MCF 10A (cell line): ENCODE data around the gene GPD1L. TPM values are rescaled to one million over a fixed set of nuclear protein-coding genes. Genes with fewer than 3 reads are reported as not detected.

ENCODE experiments used
- BruUV-seq: library from RNA; stranded (reverse); fragments of 400-500 nt; replicated peaks from 2 replicates; lab custom pipeline; 2021; lab: Mats Ljungman, UMichigan
- CTCF ChIA-PET: fragments of 300-600 bp; sonication (Branson Sonifier 250); formaldehyde crosslinking; extraction: SDS; loops from one replicate; lab custom pipeline; 2021; ENCODE audit warnings: antibody characterized with exemption, inconsistent platforms; lab: Yijun Ruan, JAX
- POLR2A ChIA-PET: fragments of 300-600, 350-650 bp; sonication (Branson Sonifier 250); formaldehyde crosslinking; extraction: SDS; loops from one replicate; lab custom pipeline; 2020; ENCODE audit warnings: antibody characterized with exemption, inconsistent platforms; lab: Yijun Ruan, JAX
- DNase-seq: peaks from one replicate; pipeline ENCODE4 v3.0.0-alpha.2; 2018; ENCODE audit not compliant: unreplicated experiment
- H3K27ac Mint-ChIP-seq: one replicate; pipeline ENCODE4 v1.8.0; 2022; ENCODE audit warnings: mild to moderate bottlenecking, low read depth, mixed read lengths; ENCODE audit not compliant: unreplicated experiment
- H3K27me3 Mint-ChIP-seq: one replicate; pipeline ENCODE4 v1.8.0; 2022; ENCODE audit warnings: mixed read lengths; ENCODE audit not compliant: insufficient read depth, unreplicated experiment
- H3K36me3 Mint-ChIP-seq: one replicate; pipeline ENCODE4 v1.8.0; 2022; ENCODE audit warnings: mild to moderate bottlenecking, moderate library complexity, mixed read lengths; ENCODE audit not compliant: insufficient read depth, unreplicated experiment
- H3K4me1 Mint-ChIP-seq: one replicate; pipeline ENCODE4 v1.8.0; 2022; ENCODE audit warnings: mixed read lengths; ENCODE audit not compliant: insufficient read depth, unreplicated experiment
- H3K4me3 Mint-ChIP-seq: one replicate; pipeline ENCODE4 v1.8.0; 2022; ENCODE audit warnings: mild to moderate bottlenecking, moderate library complexity, mixed read lengths; ENCODE audit not compliant: unreplicated experiment
- H3K9me3 Mint-ChIP-seq: one replicate; pipeline ENCODE4 v1.8.0; 2022; ENCODE audit warnings: mixed read lengths; ENCODE audit not compliant: unreplicated experiment
- intact Hi-C: fragments of 100-400 bp; cut with micrococcal nuclease; formaldehyde crosslinking; loops from 2 replicates; pipeline ENCODE4 v1.14.1; 2022
- total RNA-seq: library from RNA; stranded (reverse); gene quantifications from 2 replicates; pipeline ENCODE4 v1.2.3, GENCODE V29; 2022
- TF ChIP-seq, protein P1 (sequence below): fragments of 200-600 bp; IDR thresholded peaks from one replicate; pipeline ENCODE4 v1.8.0; 2022; ENCODE audit warnings: antibody characterized with exemption, mild to moderate bottlenecking; ENCODE audit not compliant: unreplicated experiment

Gene GPD1L
- total RNA-seq, 1 experiment from 2014 or later: 9.7 TPM

DNA sequence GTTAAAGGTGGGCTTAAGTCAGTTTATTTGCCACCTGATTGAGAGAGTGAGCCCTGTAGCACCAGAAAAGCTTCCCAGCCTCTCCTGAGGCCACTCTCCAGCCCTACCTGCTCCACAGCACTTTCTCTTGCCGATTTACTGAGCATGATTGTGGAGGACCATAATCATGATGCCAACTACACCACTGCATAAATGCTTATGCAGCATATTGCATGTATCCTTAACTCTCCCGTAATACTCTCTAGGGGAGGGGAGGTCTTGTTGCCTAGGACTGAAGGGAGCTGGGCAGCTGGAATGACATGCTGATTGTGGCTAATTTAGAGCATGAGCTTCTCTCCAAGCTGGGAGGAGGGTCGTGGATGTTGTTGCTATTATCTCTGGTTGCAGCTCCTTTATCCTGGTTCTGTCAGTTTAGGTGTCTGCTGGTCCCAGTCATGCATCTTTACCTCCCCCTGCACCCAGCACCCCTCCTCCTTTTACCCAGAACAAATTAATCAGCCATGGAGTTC lies 54.3 kb downstream of the GPD1L start:
- POLR2A ChIA-PET: no interaction called here
- CTCF ChIA-PET: interaction anchor here (0.6 to 1.2 kb wide), 4 partner anchors 10 to 610 kb away, joined by 3 to 4 read pairs (median 4); no protein-coding TSS in a partner anchor
- Mint-ChIP-seq H3K4me1 (no peaks in the 10 kb centered on the region), H3K9me3 (no peaks in the 10 kb centered on the region), H3K27ac (no peak overlapping the region), H3K27me3 (no peaks in the 10 kb centered on the region), H3K36me3 (peaks cover 6% of the 10 kb centered on the region), H3K4me3 (no peak overlapping the region)
- intact Hi-C loops: no loop called here
- no TSS peak for BruUV-seq
- DNase-seq: no peak
- TF ChIP-seq, protein P1, sequence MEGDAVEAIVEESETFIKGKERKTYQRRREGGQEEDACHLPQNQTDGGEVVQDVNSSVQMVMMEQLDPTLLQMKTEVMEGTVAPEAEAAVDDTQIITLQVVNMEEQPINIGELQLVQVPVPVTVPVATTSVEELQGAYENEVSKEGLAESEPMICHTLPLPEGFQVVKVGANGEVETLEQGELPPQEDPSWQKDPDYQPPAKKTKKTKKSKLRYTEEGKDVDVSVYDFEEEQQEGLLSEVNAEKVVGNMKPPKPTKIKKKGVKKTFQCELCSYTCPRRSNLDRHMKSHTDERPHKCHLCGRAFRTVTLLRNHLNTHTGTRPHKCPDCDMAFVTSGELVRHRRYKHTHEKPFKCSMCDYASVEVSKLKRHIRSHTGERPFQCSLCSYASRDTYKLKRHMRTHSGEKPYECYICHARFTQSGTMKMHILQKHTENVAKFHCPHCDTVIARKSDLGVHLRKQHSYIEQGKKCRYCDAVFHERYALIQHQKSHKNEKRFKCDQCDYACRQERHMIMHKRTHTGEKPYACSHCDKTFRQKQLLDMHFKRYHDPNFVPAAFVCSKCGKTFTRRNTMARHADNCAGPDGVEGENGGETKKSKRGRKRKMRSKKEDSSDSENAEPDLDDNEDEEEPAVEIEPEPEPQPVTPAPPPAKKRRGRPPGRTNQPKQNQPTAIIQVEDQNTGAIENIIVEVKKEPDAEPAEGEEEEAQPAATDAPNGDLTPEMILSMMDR: no peak

DNA sequence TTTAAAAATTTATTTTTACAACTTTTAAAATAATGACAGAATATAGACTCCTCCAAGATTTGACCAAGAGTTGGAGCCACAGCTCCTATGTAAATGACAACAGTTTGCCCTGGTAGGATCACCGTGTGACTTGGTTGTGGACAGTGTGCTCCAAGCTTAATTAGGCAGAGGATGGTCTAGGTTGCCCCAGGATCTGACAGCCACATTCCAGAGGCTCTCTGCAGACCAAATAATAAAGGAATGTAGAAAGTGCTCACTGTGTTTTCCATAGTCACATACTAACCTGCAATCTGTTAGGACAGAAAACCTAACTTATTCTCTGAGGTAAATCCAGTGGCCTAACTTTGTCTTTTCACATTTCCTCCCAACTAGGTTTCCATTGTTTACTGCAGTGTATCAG lies 59.0 kb downstream of the GPD1L start:
- Mint-ChIP-seq H3K36me3 (peaks cover 6% of the 10 kb centered on the region), H3K9me3 (no peaks in the 10 kb centered on the region), H3K4me1 (no peaks in the 10 kb centered on the region), H3K27me3 (no peaks in the 10 kb centered on the region), H3K4me3 (no peak overlapping the region), H3K27ac (no peak overlapping the region)
- POLR2A ChIA-PET: no interaction called here
- intact Hi-C loops: no loop called here
- TF ChIP-seq, protein P1: no peak
- no peak for DNase-seq
- CTCF ChIA-PET: interaction anchor here (0.8 kb wide), 1 partner anchor 133 kb away, joined by 3 read pairs; no protein-coding TSS in a partner anchor
- no TSS peak for BruUV-seq

DNA sequence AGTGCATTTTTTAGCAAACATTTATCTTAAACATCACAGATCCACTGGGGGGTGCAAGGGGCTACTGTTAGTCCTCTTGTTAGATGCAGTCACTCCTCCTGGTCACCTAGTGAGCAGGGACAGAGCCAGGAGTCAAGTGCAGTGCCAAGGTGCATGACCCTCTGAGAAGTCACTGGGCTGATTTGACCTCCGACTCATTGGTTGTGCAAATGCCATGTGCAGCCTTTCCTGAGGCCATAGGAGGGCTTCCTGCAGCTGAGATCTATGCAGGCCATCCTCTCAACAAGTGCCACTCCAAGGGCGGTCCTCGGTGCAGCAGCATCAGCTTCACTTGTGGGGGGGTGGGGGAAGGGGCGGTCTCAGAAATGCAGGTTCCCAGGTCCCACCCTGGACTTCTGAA lies 60.2 kb downstream of the GPD1L start:
- H3K4me1 Mint-ChIP-seq: no peaks in the 10 kb centered on the region
- no peak for DNase-seq
- H3K4me3 Mint-ChIP-seq: no peak overlapping the region
- no peaks in the 10 kb centered on the region for H3K9me3 Mint-ChIP-seq
- no TSS peak for BruUV-seq
- TF ChIP-seq, protein P1: no peak
- intact Hi-C loops: no loop called here
- ChIA-PET POLR2A (no interaction called here), CTCF (no interaction called here)
- no peak overlapping the region for H3K27ac Mint-ChIP-seq
- H3K27me3 Mint-ChIP-seq: no peaks in the 10 kb centered on the region
- peaks cover 6% of the 10 kb centered on the region for H3K36me3 Mint-ChIP-seq

DNA sequence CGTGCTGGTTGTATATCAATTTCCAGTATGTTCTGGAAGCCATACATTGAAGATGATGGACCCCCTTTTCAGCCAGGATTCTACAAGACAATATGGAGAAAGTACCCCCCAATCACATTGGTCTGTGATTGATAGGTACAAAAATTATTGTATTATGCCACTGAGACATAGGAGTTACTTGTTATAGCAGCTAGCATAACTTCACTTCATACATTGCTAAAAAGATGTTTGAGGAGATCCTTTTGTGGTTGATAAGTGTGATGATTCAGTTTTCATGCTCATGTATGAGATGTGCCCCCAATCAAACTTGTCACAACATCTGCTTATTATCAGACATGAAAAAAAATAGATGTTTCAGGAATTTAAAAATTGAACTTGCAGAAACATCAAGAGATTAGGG lies 66.0 kb downstream of the GPD1L start:
- DNase-seq: no peak
- POLR2A ChIA-PET: no interaction called here
- TF ChIP-seq, protein P1: no peak
- BruUV-seq: no TSS peak
- CTCF ChIA-PET: no interaction called here
- Mint-ChIP-seq H3K27ac (no peak overlapping the region), H3K9me3 (no peaks in the 10 kb centered on the region), H3K27me3 (no peaks in the 10 kb centered on the region), H3K4me3 (no peak overlapping the region), H3K36me3 (peaks cover 6% of the 10 kb centered on the region), H3K4me1 (peaks cover 8% of the 10 kb centered on the region)
- intact Hi-C loops: no loop called here
